GM23338 (cell line): Measurements from ENCODE around the gene SLC26A11. TPM values are rescaled to one million over a fixed set of nuclear protein-coding genes. Genes with fewer than 3 reads are reported as not detected.

ENCODE experiments used
- ATAC-seq: fragments of 200-7000 bp; cut with Tn5 transposase; 3 replicates; pipeline ENCODE4 v1.9.1; 2020
- DNase-seq: peaks from one replicate; pipeline ENCODE4 v3.0.0-alpha.2; 2015; ENCODE audit warnings: low spot score
- H2AFZ ChIP-seq: fragments of 200-600 bp; sonication (generic); 2 replicates; pipeline ENCODE4 v1.8.0; 2016; ENCODE audit warnings: antibody characterized with exemption, mild to moderate bottlenecking, moderate library complexity
- H3F3A ChIP-seq: fragments of 200-600 bp; sonication (generic); replicated peaks from 2 replicates; pipeline ENCODE4 v1.8.0; 2017; ENCODE audit warnings: antibody characterized with exemption, mixed run types, low read depth
- H3K27ac ChIP-seq: fragments of 200-600 bp; sonication (generic); 2 replicates; pipeline ENCODE4 v1.6.1; 2016; ENCODE audit warnings: low read depth
- H3K27me3 ChIP-seq: fragments of 200-600 bp; sonication (generic); 2 replicates; pipeline ENCODE4 v1.8.0; 2016; ENCODE audit warnings: mild to moderate bottlenecking, mixed run types, moderate library complexity; ENCODE audit not compliant: insufficient read depth
- H3K36me3 ChIP-seq: fragments of 200-600 bp; sonication (generic); 2 replicates; pipeline ENCODE4 v1.8.0; 2016; ENCODE audit warnings: mild to moderate bottlenecking; ENCODE audit not compliant: insufficient read depth
- H3K4me1 ChIP-seq: fragments of 200-600 bp; sonication (generic); 2 replicates; pipeline ENCODE4 v1.8.0; 2016; ENCODE audit warnings: mild to moderate bottlenecking, moderate library complexity; ENCODE audit not compliant: insufficient read depth
- H3K4me2 ChIP-seq: fragments of 200-600 bp; sonication (generic); 2 replicates; pipeline ENCODE4 v1.7.1; 2017; ENCODE audit warnings: mixed run types
- H3K4me3 ChIP-seq: fragments of 200-600 bp; sonication (generic); 2 replicates; pipeline ENCODE4 v1.6.1; 2016; ENCODE audit warnings: mixed run types
- H3K79me2 ChIP-seq: fragments of 200-600 bp; sonication (generic); replicated peaks from 2 replicates; pipeline ENCODE4 v1.8.0; 2017; ENCODE audit warnings: mild to moderate bottlenecking; ENCODE audit not compliant: insufficient read depth
- H3K9me2 ChIP-seq: fragments of 200-600 bp; sonication (generic); 2 replicates; pipeline ENCODE4 v1.8.0; 2017; ENCODE audit not compliant: insufficient read depth
- H4K20me1 ChIP-seq: fragments of 200-600 bp; sonication (generic); replicated peaks from 2 replicates; pipeline ENCODE4 v1.8.0; 2017; ENCODE audit warnings: mild to moderate bottlenecking; ENCODE audit not compliant: insufficient read depth
- H3K27ac Mint-ChIP-seq: 2 replicates; pipeline ENCODE4 v1.8.0; 2020; ENCODE audit warnings: inconsistent platforms, mild to moderate bottlenecking, moderate library complexity, mixed read lengths
- H3K27me3 Mint-ChIP-seq: 3 replicates; pipeline ENCODE4 v1.8.0; 2022; ENCODE audit warnings: low read depth, mild to moderate bottlenecking, moderate library complexity, mixed read lengths, inconsistent platforms; ENCODE audit not compliant: insufficient read depth, poor library complexity
- H3K36me3 Mint-ChIP-seq: 3 replicates; pipeline ENCODE4 v1.8.0; 2021; ENCODE audit warnings: low read depth, mild to moderate bottlenecking, inconsistent platforms, moderate library complexity, mixed read lengths
- H3K4me1 Mint-ChIP-seq: 3 replicates; pipeline ENCODE4 v1.8.0; 2020; ENCODE audit warnings: mild to moderate bottlenecking, inconsistent platforms, mixed read lengths
- H3K4me3 Mint-ChIP-seq: 3 replicates; pipeline ENCODE4 v1.8.0; 2021; ENCODE audit warnings: moderate library complexity, mild to moderate bottlenecking, inconsistent platforms, mixed read lengths
- H3K9me3 Mint-ChIP-seq: 3 replicates; pipeline ENCODE4 v1.8.0; 2020; ENCODE audit warnings: moderate library complexity, mild to moderate bottlenecking, inconsistent platforms, mixed read lengths
- ETS1 ChIP-seq: IDR thresholded peaks from 2 replicates; pipeline ENCODE4 v1.6.1; 2016; ENCODE audit warnings: antibody characterized with exemption
- EZH2phosphoT487 ChIP-seq: fragments of 200-600 bp; sonication (generic); IDR thresholded peaks from one replicate; pipeline ENCODE4 v1.8.1; 2018; ENCODE audit warnings: antibody characterized with exemption; ENCODE audit not compliant: unreplicated experiment
- NANOG ChIP-seq: IDR thresholded peaks from 2 replicates; pipeline ENCODE4 v1.6.1; 2016; ENCODE audit warnings: antibody characterized with exemption, borderline replicate concordance
- ZNF331 ChIP-seq: fragments of 250-450 bp; sonication (Bioruptor Pico); IDR thresholded peaks from 2 replicates; pipeline ENCODE4 v1.5.0; 2020; ENCODE audit warnings: low read depth, mild to moderate bottlenecking, moderate library complexity
- polyA plus RNA-seq: library from polyadenylated mRNA; unstranded; fragments of >200 nt; fragmentation: Nextera tagmentation; extraction: Ambion mirVana; gene quantifications from 2 replicates; pipeline ENCODE4 v1.2.1, GENCODE V29; 2016
- total RNA-seq: library from RNA; depleted of rRNA; stranded (reverse); fragments of >200 nt; shearing (Covaris generic); gene quantifications from 2 replicates; pipeline ENCODE4 v1.2.3, GENCODE V29; 2014
- TF ChIP-seq, protein P1 (sequence below): fragments of 250-450 bp; sonication (Bioruptor Pico); IDR thresholded peaks from 2 replicates; pipeline ENCODE4 v1.5.0; 2020; ENCODE audit warnings: mild to moderate bottlenecking, moderate library complexity

Gene SLC26A11
- total and polyA plus RNA-seq, 2 experiments from 2014 or later, result 10.9 to 23.0 TPM

DNA sequence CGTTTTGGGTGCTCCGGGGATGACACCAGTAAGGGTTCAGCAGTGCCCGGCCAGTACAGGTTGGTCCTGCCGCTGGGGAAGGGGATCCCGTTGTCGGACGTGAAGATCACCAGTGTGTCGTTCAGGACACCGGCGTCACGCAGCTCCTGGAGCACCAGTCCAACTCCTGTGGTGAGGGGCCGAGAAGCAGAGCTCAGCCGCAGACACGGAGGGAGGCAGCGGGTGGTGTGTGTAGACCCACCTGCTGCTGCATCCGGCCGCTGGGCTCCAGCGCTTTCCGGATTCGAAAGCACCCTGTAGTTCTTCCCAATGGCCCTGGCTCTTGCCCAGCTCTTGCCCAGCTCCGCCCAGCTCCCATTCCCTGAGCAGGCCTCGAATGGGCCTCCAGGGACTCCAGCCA is 8.1 kb upstream of the SLC26A11 start:
- no peak overlapping the region for H3K27ac ChIP-seq
- Mint-ChIP-seq H3K27ac (no peak overlapping the region), H3K4me1 (no peaks in the 10 kb centered on the region), H3K9me3 (no peaks in the 10 kb centered on the region), H3K27me3 (peaks cover 9% of the 10 kb centered on the region), H3K36me3 (peaks cover 20% of the 10 kb centered on the region), H3K4me3 (no peak overlapping the region)
- no peak overlapping the region for H3K4me2 ChIP-seq
- no peaks in the 10 kb centered on the region for H3K9me2 ChIP-seq
- no peaks in the 10 kb centered on the region for H4K20me1 ChIP-seq
- H3K4me1 ChIP-seq, result no peaks in the 10 kb centered on the region
- TF ChIP-seq, protein P1, sequence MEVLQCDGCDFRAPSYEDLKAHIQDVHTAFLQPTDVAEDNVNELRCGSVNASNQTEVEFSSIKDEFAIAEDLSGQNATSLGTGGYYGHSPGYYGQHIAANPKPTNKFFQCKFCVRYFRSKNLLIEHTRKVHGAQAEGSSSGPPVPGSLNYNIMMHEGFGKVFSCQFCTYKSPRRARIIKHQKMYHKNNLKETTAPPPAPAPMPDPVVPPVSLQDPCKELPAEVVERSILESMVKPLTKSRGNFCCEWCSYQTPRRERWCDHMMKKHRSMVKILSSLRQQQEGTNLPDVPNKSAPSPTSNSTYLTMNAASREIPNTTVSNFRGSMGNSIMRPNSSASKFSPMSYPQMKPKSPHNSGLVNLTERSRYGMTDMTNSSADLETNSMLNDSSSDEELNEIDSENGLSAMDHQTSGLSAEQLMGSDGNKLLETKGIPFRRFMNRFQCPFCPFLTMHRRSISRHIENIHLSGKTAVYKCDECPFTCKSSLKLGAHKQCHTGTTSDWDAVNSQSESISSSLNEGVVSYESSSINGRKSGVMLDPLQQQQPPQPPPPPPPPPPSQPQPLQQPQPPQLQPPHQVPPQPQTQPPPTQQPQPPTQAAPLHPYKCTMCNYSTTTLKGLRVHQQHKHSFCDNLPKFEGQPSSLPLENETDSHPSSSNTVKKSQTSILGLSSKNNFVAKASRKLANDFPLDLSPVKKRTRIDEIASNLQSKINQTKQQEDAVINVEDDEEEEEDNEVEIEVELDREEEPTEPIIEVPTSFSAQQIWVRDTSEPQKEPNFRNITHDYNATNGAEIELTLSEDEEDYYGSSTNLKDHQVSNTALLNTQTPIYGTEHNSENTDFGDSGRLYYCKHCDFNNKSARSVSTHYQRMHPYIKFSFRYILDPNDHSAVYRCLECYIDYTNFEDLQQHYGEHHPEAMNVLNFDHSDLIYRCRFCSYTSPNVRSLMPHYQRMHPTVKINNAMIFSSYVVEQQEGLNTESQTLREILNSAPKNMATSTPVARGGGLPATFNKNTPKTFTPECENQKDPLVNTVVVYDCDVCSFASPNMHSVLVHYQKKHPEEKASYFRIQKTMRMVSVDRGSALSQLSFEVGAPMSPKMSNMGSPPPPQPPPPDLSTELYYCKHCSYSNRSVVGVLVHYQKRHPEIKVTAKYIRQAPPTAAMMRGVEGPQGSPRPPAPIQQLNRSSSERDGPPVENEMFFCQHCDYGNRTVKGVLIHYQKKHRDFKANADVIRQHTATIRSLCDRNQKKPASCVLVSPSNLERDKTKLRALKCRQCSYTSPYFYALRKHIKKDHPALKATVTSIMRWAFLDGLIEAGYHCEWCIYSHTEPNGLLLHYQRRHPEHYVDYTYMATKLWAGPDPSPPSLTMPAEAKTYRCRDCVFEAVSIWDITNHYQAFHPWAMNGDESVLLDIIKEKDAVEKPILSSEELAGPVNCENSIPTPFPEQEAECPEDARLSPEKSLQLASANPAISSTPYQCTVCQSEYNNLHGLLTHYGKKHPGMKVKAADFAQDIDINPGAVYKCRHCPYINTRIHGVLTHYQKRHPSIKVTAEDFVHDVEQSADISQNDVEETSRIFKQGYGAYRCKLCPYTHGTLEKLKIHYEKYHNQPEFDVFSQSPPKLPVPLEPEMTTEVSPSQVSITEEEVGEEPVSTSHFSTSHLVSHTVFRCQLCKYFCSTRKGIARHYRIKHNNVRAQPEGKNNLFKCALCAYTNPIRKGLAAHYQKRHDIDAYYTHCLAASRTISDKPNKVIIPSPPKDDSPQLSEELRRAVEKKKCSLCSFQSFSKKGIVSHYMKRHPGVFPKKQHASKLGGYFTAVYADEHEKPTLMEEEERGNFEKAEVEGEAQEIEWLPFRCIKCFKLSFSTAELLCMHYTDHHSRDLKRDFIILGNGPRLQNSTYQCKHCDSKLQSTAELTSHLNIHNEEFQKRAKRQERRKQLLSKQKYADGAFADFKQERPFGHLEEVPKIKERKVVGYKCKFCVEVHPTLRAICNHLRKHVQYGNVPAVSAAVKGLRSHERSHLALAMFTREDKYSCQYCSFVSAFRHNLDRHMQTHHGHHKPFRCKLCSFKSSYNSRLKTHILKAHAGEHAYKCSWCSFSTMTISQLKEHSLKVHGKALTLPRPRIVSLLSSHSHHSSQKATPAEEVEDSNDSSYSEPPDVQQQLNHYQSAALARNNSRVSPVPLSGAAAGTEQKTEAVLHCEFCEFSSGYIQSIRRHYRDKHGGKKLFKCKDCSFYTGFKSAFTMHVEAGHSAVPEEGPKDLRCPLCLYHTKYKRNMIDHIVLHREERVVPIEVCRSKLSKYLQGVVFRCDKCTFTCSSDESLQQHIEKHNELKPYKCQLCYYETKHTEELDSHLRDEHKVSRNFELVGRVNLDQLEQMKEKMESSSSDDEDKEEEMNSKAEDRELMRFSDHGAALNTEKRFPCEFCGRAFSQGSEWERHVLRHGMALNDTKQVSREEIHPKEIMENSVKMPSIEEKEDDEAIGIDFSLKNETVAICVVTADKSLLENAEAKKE (CRISPR knock-in tag), result no peak
- TF ChIP-seq EZH2phosphoT487 (no peak), ETS1 (no peak), ZNF331 (CRISPR knock-in tag) (no peak)
- no peaks in the 10 kb centered on the region for H3K27me3 ChIP-seq
- H3K36me3 ChIP-seq, result no peaks in the 10 kb centered on the region; the same call in 1 of the 2 replicates
- H2AFZ ChIP-seq, result no peak overlapping the region
- H3K4me3 ChIP-seq, result no peak overlapping the region
- no peaks in the 10 kb centered on the region for H3F3A ChIP-seq
- H3K79me2 ChIP-seq, result no peaks in the 10 kb centered on the region
- DNase-seq, result no peak
- ATAC-seq, result no peak

GRCh38 chr17:80212511-80212910 is 7.7 kb upstream of the SLC26A11 start:
- Histone ChIP-seq H3K79me2 (no peaks in the 10 kb centered on the region), H3F3A (no peaks in the 10 kb centered on the region), H3K27ac (no peak overlapping the region), H3K27me3 (no peaks in the 10 kb centered on the region), H3K4me1 (no peaks in the 10 kb centered on the region), H3K4me3 (no peak overlapping the region), H4K20me1 (no peaks in the 10 kb centered on the region), H3K4me2 (no peak overlapping the region), H3K36me3 (no peaks in the 10 kb centered on the region; the same call in 1 of the 2 replicates), H3K9me2 (no peaks in the 10 kb centered on the region), H2AFZ (no peak overlapping the region)
- H3K9me3 Mint-ChIP-seq, result no peaks in the 10 kb centered on the region
- DNase-seq, result no peak
- no peak overlapping the region; the same call in 2 of the 3 replicates for H3K4me3 Mint-ChIP-seq
- no peak for ATAC-seq
- no peak overlapping the region for H3K27ac Mint-ChIP-seq
- H3K4me1 Mint-ChIP-seq, result no peaks in the 10 kb centered on the region
- peaks cover 24% of the 10 kb centered on the region for H3K36me3 Mint-ChIP-seq
- H3K27me3 Mint-ChIP-seq, result peaks cover 9% of the 10 kb centered on the region
- TF ChIP-seq, protein P1 (CRISPR knock-in tag), result no peak
- no peak for TF ChIP-seq ZNF331 (CRISPR knock-in tag)
- no peak for TF ChIP-seq NANOG
